HUDEP-2 (cell line): Measurements from ENCODE around the gene EFCAB14.
"Not testable (repeated sequence)": the region's sequence is repeated elsewhere in the genome, so short reads cannot be mapped to it uniquely, and the experiment has no call there.

Experiments used
- DNase-seq, 76 experiments: peaks; one replicate each; lab custom pipeline; 2025; ENCODE audit not compliant: unreplicated experiment in 76 of 76; lab: John Stamatoyannopoulos, UW

The EFCAB14 gene

GRCh38 chr1:46657775-46658174 is 61.1 kb downstream of the EFCAB14 start:
- DNase-seq, result no peak

- no peak for DNase-seq
Observed at GRCh38 chr1:46656643-46657042, 62.3 kb downstream of the EFCAB14 start.

DNA sequence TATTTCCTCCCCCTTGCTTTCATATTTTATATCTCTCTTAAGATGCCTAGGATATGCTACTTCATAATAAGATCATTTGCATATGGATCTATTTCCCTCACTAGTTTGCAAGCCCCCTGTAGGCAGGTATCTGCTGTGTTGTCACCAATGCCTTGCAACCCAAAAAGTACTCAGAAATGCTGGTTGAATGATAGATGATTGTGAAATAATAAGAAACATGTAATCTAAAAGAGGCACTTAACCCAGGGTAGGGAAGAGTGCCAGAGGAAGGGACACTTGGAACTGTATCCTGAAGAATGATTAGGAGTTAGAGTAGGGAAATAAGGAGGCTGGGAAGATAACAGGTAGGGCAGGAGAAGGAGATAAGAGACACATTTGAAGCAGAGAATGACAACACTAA is 63.1 kb downstream of the EFCAB14 start:
- no peak for DNase-seq

DNA sequence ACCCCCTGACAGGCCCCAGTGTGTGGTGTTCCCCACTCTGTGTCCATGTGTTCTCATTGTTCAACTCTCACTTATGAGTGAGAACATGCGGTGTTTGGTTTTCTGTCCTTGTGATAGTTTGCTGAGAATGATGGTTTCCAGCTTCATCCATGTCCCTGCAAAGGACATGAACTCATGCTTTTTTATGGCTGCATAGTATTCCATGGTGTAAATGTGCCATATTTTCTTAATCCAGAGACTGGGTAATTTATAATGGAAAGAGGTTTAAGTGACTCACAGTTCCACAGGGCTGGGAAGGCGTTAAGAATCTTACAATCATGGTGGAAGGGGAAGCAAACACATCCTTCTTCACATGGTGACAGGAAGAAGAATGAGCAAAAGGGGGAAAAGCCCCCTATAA is 64.2 kb downstream of the EFCAB14 start:
- DNase-seq, result not testable (repeated sequence)

- DNase-seq, result no peak
Observed at GRCh38 chr1:46654012-46654411, 64.9 kb downstream of the EFCAB14 start.

DNA sequence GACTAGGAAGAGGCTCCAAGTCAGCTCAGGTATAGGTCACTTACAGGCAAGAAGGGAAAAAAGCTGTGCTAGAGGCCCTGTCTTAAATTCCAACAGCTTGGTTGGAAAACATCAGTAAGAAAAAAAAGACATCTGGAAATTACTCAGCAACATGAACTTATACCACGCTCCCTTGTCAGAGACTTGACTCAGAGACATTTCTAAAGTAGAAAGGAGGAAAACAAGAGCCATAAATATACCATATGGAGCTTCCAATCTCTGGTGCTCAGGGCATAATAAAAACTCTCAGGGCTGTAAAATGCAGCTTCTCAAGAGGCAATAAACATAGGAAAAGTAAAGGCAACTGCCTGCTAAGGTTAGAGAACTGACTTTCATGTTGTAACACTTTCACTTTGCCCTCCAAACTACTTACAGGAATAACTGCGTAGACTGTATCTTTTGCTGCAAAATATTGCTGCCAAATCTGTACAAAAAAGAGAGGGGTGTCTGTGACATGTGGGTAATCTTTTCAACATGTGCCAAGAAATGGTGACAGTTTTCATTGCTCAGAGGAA is 65.4 kb downstream of the EFCAB14 start:
- DNase-seq, result no peak

DNA sequence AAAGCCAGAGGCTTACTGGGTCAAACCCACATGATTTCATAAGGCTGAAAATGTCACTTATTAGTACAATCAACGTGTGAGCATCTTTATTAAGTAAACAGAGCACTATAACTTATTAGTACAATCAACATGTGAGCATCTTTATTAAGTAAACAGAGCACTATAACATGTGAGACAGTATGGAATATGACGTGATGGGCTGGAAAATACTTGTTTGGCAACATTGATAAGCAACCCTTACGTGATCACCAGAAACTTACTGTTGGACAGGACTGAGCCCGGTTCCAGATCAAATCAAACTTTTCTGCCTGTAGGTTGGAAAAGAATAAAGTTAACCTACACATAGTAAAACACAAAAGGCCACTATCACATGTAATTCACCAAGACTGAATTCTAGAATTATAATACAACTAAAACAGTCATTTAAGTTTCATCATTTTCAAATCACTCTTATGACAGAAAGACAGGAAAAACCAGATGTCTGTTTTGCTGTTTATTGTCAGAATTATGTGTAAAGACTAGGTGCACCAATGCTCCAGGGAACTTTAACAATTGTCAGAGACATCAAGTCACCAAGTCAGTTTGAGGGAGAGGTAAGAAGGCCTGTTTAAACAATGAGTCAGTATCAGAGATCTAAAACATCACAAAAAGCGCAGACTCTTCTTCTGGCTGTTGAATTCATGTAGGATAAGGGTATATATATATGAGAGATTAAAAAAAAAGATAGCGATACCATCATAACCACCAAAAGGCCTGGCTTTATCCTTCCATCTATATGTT is 66.4 kb downstream of the EFCAB14 start:
- DNase-seq, result no peak

GRCh38 chr1:46651152-46651551 is 67.8 kb downstream of the EFCAB14 start:
- DNase-seq, result not testable (repeated sequence)

- DNase-seq, result no peak
Observed at GRCh38 chr1:46650491-46650890, 68.4 kb downstream of the EFCAB14 start.

GRCh38 chr1:46649764-46650163 is 69.2 kb downstream of the EFCAB14 start:
- DNase-seq, result no peak

DNA sequence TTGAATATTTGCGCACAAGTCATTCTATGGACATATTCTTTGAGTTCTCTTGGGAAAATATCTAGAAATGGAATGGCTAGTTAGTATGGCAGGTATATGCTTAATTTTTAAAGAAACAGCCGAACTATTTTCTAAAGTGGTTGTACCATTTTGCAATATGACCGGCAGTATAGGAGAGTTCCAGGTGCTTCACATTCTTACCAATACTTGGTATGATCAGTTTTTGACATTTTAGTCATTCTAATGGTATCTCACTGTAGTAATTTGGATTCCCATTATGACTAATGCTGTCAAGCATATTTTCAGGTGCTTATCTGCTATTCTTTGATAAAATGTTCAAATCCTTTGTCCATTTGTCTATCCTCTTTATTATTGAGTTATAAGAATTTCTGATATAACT is 71.3 kb downstream of the EFCAB14 start:
- no peak for DNase-seq

DNA sequence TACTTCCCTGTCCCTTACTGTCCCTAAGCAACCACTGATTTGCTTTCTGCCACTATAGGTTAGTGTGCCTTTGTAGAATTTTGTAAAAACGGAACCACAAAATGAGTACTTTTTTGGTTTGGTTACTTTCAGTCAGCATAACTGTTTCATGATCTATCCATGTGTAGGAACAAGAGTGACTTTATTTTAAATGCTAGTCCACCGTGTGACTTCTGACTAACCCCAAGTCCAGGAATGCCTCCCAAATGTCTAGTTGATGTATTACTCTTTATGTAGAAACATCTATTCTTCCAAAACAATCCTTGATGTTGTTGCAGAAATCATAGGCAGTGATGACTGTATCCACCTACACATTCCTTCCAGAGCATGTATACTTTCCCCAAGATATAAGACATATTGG is 72.1 kb downstream of the EFCAB14 start:
- DNase-seq, result no peak

GRCh38 chr1:46646331-46646730 is 72.6 kb downstream of the EFCAB14 start:
- no peak for DNase-seq

DNA sequence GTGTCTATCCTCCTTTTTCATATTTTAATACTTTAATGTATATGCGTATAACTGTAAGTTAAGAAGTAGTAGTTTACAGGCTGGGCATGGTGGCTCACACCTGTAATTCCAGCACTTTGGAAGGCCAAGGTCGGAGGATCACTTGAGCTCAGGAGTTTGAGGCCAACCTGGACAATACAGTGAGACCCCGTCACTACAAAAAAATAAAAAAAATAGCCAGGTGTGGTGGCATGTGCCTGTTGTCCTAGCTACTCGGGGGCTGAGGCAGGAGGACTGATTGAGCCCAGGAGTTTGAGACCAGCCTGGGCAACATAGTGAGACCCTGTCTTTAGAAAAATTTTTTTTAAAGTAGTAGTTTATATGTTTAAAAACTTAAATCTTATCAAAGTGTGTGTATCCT is 73.1 kb downstream of the EFCAB14 start:
- DNase-seq, result no peak

DNA sequence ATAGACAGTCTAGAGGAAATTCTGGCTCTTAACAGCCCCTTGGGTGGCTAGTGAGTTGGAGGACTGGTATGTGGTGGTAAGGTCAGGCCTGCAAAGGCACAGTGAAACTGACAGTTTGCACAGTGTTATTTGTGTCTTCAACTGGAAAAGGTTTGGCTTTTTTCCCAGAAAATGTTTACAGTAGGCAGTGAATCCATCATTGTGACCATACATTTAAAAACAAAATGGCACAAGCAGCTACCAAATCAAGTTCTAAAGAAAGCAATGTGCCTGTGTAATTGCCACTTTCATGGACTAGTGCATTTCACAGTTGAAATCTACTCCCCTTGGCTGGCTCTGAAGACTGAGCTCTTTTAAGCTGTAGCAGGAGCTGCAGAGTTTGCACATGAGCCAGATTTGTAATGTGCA is 75.5 kb downstream of the EFCAB14 start:
- DNase-seq, result no peak

GRCh38 chr1:46642115-46642680 is 76.7 kb downstream of the EFCAB14 start:
- no peak for DNase-seq

DNA sequence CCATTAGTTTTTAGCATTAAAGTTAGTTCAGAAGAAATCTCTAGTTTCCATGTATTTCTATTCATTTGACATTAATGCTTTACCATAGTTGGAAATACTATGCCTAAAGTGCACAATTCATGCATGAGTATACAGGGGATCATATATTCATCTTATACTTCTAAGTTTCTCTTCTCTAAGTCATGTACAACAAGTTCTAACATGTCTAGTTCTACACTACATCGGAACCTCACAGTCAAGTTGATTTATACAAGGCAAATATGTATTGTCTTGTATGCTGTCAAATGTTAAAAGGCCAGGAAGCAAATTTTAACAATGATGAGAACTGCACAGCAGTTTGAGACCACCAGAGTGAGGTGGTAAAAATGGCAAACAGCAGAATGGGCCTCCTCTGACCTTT is 79.4 kb downstream of the EFCAB14 start:
- DNase-seq, result no peak

DNA sequence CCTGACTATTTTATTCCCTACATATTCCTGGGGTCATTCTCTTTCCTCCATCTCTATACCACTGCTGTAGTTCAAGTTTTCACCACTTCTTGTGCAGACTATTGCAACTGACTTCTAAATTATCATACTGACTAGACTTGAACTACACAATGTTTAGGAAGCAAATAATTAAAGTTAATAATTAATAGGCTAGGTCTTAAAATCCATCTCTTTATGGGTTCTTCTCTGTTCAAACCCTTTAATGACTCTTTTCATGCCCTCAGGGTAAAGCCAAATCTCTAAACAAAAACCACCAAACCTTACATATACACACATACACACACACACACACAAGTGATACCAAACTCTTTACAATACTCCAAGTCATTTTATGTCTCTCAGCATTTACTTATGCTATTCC is 80.0 kb downstream of the EFCAB14 start:
- DNase-seq, result no peak

GRCh38 chr1:46637444-46638083 is 81.3 kb downstream of the EFCAB14 start:
- no peak for DNase-seq

DNA sequence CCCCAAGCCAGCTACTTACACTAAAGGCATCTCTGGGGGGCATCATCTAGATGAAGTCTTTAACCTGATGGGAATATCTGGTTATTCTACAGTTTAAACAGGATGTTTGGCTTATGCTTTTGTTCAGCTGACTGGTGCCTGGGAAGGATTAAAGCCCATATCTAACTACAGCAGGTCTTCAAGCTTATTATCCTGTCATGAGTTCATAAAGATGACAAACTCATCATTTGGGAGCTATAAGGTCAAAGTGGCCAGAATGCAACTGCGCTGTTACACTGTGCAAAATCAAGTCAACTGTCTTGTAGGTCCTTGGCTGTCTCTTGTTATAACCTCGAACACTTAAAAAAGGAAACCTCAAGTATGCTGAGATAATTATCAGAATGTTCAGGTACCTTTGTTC is 83.7 kb downstream of the EFCAB14 start:
- no peak for DNase-seq

GRCh38 chr1:46630719-46631118 is 88.2 kb downstream of the EFCAB14 start:
- no peak for DNase-seq
